ENCODE results near the gene MTAP.

The MTAP gene

GRCh38 chr9:21840647-21841046 lies 38.2 kb downstream of the MTAP start:
- H3K36me3 ChIP-seq, result peaks cover 81 to 100% (median 100%) of the 10 kb centered on the region in 11 experiments
- H3K4me1 ChIP-seq, result peaks cover 0 to 24% (median 10%) of the 10 kb centered on the region in 10 experiments; a peak in 11 of 20 replicates
- no peak overlapping the region for H3K27ac ChIP-seq
- 0 out of 22 replicates have a peak overlapping the region, but pooled peaks of 2 of the 11 experiments have one; percentile 3 to 14 for H3K4me2 ChIP-seq
- H3K9ac ChIP-seq, result no peak overlapping the region
- H3K9me3 ChIP-seq (replicated peaks in 1 of 11), result peaks cover 81 to 100% (median 96%) of the 10 kb centered on the region in 11 experiments
- no peaks in the 10 kb centered on the region for H3K27me3 ChIP-seq
- peaks cover 0 to 21% (median 0%) of the 10 kb centered on the region in 11 experiments; a peak in 6 of 22 replicates for H4K20me1 ChIP-seq
- TF ChIP-seq Cebpa-rat (IDR thresholded peaks at IDR 0.05), result no peak
- peak overlapping the region in 5 of 10 experiments; percentile 0 to 38 (median 22); a peak in 4 of 20 replicates for H3K4me3 ChIP-seq

- H3K9me3 ChIP-seq (replicated peaks in 1 of 11), result peaks cover 86 to 100% (median 99%) of the 10 kb centered on the region in 11 experiments
Observed at GRCh38 chr9:21841133-21841532, 38.7 kb downstream of the MTAP start.

GRCh38 chr9:21848615-21849014 lies 46.2 kb downstream of the MTAP start:
- no peak for TF ChIP-seq Cebpa-rat (IDR thresholded peaks at IDR 0.05)
- Histone ChIP-seq H3K4me3 (no peak overlapping the region), H3K27ac (no peak overlapping the region), H3K4me2 (no peak overlapping the region), H3K4me1 (peaks cover 0 to 6% (median 0%) of the 10 kb centered on the region in 10 experiments; a peak in 2 of 20 replicates), H3K27me3 (no peaks in the 10 kb centered on the region), H3K36me3 (peaks cover 78 to 100% (median 99%) of the 10 kb centered on the region in 11 experiments), H4K20me1 (peaks cover 0 to 29% (median 10%) of the 10 kb centered on the region in 11 experiments; a peak in 11 of 22 replicates), H3K9ac (no peak overlapping the region), H3K9me3 (replicated peaks in 1 of 11) (peaks cover 51 to 70% (median 58%) of the 10 kb centered on the region in 11 experiments)

More at GRCh38 chr9:21841133-21841532, 38.7 kb downstream of the MTAP start:
- Histone ChIP-seq H3K4me1 (peaks cover 0 to 20% (median 10%) of the 10 kb centered on the region in 10 experiments; a peak in 11 of 20 replicates), H4K20me1 (peaks cover 0 to 16% (median 0%) of the 10 kb centered on the region in 11 experiments; a peak in 6 of 22 replicates), H3K27me3 (no peaks in the 10 kb centered on the region), H3K4me3 (peak overlapping the region in 6 of 10 experiments; percentile 0 to 38 (median 18); a peak in 6 of 20 replicates), H3K4me2 (0 out of 22 replicates have a peak overlapping the region, but pooled peaks of 2 of the 11 experiments have one; percentile 3 to 11), H3K9ac (no peak overlapping the region), H3K36me3 (peaks cover 81 to 100% (median 100%) of the 10 kb centered on the region in 11 experiments), H3K27ac (no peak overlapping the region)
- no peak for TF ChIP-seq Cebpa-rat (IDR thresholded peaks at IDR 0.05)

GRCh38 chr9:21852754-21853153 lies 50.3 kb downstream of the MTAP start:
- Histone ChIP-seq H3K4me2 (no peak overlapping the region), H3K4me3 (no peak overlapping the region), H3K4me1 (peaks cover 0 to 8% (median 2%) of the 10 kb centered on the region in 10 experiments; a peak in 5 of 20 replicates), H3K9me3 (replicated peaks in 1 of 11) (peaks cover 11 to 28% (median 17%) of the 10 kb centered on the region in 11 experiments), H3K27ac (no peak overlapping the region), H3K36me3 (peaks cover 90 to 100% (median 99%) of the 10 kb centered on the region in 11 experiments), H3K27me3 (no peaks in the 10 kb centered on the region), H4K20me1 (peaks cover 0 to 40% (median 13%) of the 10 kb centered on the region in 11 experiments; a peak in 12 of 22 replicates), H3K9ac (no peak overlapping the region)
- TF ChIP-seq Cebpa-rat (IDR thresholded peaks at IDR 0.05), result no peak

- H3K9ac ChIP-seq, result no peak overlapping the region
- H3K27ac ChIP-seq, result no peak overlapping the region
- H3K4me3 ChIP-seq, result no peak overlapping the region
- no peak overlapping the region for H3K4me2 ChIP-seq
- H3K27me3 ChIP-seq, result no peaks in the 10 kb centered on the region
- peaks cover 5 to 22% (median 10%) of the 10 kb centered on the region in 11 experiments for H3K9me3 ChIP-seq (replicated peaks in 1 of 11)
- peaks cover 0 to 40% (median 13%) of the 10 kb centered on the region in 11 experiments; a peak in 12 of 22 replicates for H4K20me1 ChIP-seq
- no peak for TF ChIP-seq Cebpa-rat (IDR thresholded peaks at IDR 0.05)
- H3K36me3 ChIP-seq, result peaks cover 90 to 100% (median 99%) of the 10 kb centered on the region in 11 experiments
- H3K4me1 ChIP-seq, result peaks cover 0 to 8% (median 2%) of the 10 kb centered on the region in 10 experiments; a peak in 5 of 20 replicates
Observed at GRCh38 chr9:21853414-21853813, 51.0 kb downstream of the MTAP start.

GRCh38 chr9:21854119-21854518 lies 51.7 kb downstream of the MTAP start:
- H3K9ac ChIP-seq, result no peak overlapping the region
- H3K9me3 ChIP-seq (replicated peaks in 1 of 11), result peaks cover 0 to 15% (median 3%) of the 10 kb centered on the region in 11 experiments; a peak in 11 of 22 replicates
- H3K4me3 ChIP-seq, result no peak overlapping the region
- H4K20me1 ChIP-seq, result peaks cover 0 to 40% (median 13%) of the 10 kb centered on the region in 11 experiments; a peak in 12 of 22 replicates
- no peak for TF ChIP-seq Cebpa-rat (IDR thresholded peaks at IDR 0.05)
- H3K27ac ChIP-seq, result no peak overlapping the region
- no peak overlapping the region for H3K4me2 ChIP-seq
- H3K36me3 ChIP-seq, result peaks cover 90 to 100% (median 99%) of the 10 kb centered on the region in 11 experiments
- H3K27me3 ChIP-seq, result no peaks in the 10 kb centered on the region
- H3K4me1 ChIP-seq, result peaks cover 0 to 8% (median 2%) of the 10 kb centered on the region in 10 experiments; a peak in 5 of 20 replicates

- no peak overlapping the region for H3K27ac ChIP-seq
- peaks cover 0 to 8% (median 2%) of the 10 kb centered on the region in 10 experiments; a peak in 5 of 20 replicates for H3K4me1 ChIP-seq
- H3K9me3 ChIP-seq (replicated peaks in 1 of 11), result peaks cover 0 to 10% (median 0%) of the 10 kb centered on the region in 11 experiments; a peak in 5 of 22 replicates
- H3K36me3 ChIP-seq, result peaks cover 90 to 100% (median 99%) of the 10 kb centered on the region in 11 experiments
- no peak; a peak in 1 of 22 replicates for TF ChIP-seq Cebpa-rat (IDR thresholded peaks at IDR 0.05)
- H4K20me1 ChIP-seq, result peaks cover 0 to 40% (median 13%) of the 10 kb centered on the region in 11 experiments; a peak in 12 of 22 replicates
- H3K4me3 ChIP-seq, result no peak overlapping the region
- no peak overlapping the region for H3K9ac ChIP-seq
- H3K27me3 ChIP-seq, result no peaks in the 10 kb centered on the region
- no peak overlapping the region for H3K4me2 ChIP-seq
Observed at GRCh38 chr9:21854594-21854993, 52.2 kb downstream of the MTAP start.

GRCh38 chr9:21856301-21857094 lies 54.1 kb downstream of the MTAP start:
- Histone ChIP-seq H3K4me1 (peaks cover 0 to 8% (median 2%) of the 10 kb centered on the region in 10 experiments; a peak in 5 of 20 replicates), H3K9me3 (replicated peaks in 1 of 11) (no peaks in the 10 kb centered on the region), H3K9ac (no peak overlapping the region), H3K4me3 (no peak overlapping the region), H3K27ac (peak overlapping the region in 1 of 11 experiments; percentile 13; a peak in 1 of 22 replicates), H4K20me1 (peaks cover 0 to 32% (median 8%) of the 10 kb centered on the region in 11 experiments; a peak in 12 of 22 replicates), H3K36me3 (peaks cover 94 to 100% (median 99%) of the 10 kb centered on the region in 11 experiments), H3K27me3 (no peaks in the 10 kb centered on the region), H3K4me2 (no peak overlapping the region)
- TF ChIP-seq Cebpa-rat (IDR thresholded peaks at IDR 0.05), result no peak

Measured in BLaER1 treated with 17β-estradiol and CSF1 and Interleukin-3, amounts not matched to agents 10 nM and 100 nM (cell line).